Trophoblast cell (in vitro differentiated cells and primary cell): ENCODE results near the gene KIF21B.

Source experiments
- DNase-seq, 2 donors: peaks; one replicate each; pipeline ENCODE4 v3.0.0-alpha.2; 2016
- H2AFZ ChIP-seq: 2 replicates; pipeline ENCODE4 v1.6.1; 2013; ENCODE audit warnings: low read length, moderate library complexity, mild to moderate bottlenecking; ENCODE audit not compliant: insufficient read depth, poor library complexity
- H2AK5ac ChIP-seq: 2 replicates; pipeline ENCODE4 v1.6.1; 2013; ENCODE audit warnings: mild to moderate bottlenecking, low read length
- H2BK120ac ChIP-seq: 2 replicates; pipeline ENCODE4 v1.6.1; 2013; ENCODE audit warnings: low read length, mild to moderate bottlenecking, moderate library complexity; ENCODE audit not compliant: insufficient read depth, poor library complexity
- H2BK12ac ChIP-seq: 2 replicates; pipeline ENCODE4 v1.6.1; 2013; ENCODE audit warnings: mild to moderate bottlenecking, low read length, moderate library complexity
- H2BK5ac ChIP-seq: 2 replicates; pipeline ENCODE4 v1.6.1; 2013; ENCODE audit warnings: low read length, low read depth, moderate library complexity, mild to moderate bottlenecking; ENCODE audit not compliant: poor library complexity
- H3K14ac ChIP-seq: 2 replicates; pipeline ENCODE4 v1.6.1; 2013; ENCODE audit warnings: mild to moderate bottlenecking, low read length
- H3K18ac ChIP-seq: 2 replicates; pipeline ENCODE4 v1.6.1; 2013; ENCODE audit warnings: mild to moderate bottlenecking, low read length
- H3K23ac ChIP-seq: 2 replicates; pipeline ENCODE4 v1.6.1; 2013; ENCODE audit warnings: low read length
- H3K27ac ChIP-seq: 2 replicates; pipeline ENCODE4 v1.5.1; 2013; ENCODE audit warnings: low read depth, mild to moderate bottlenecking, inconsistent platforms, low read length, moderate library complexity
- H3K27me3 ChIP-seq: 2 replicates; pipeline ENCODE4 v1.6.1; 2013; ENCODE audit warnings: inconsistent platforms, mild to moderate bottlenecking, low read length, moderate library complexity; ENCODE audit not compliant: insufficient read depth
- H3K36me3 ChIP-seq, 2 experiments: 1 replicate in 1 of 2; 2 replicates in 1 of 2; pipeline ENCODE4 v1.6.1; 2013; ENCODE audit warnings: low read length in 2 of 2, mild to moderate bottlenecking in 2 of 2, moderate library complexity in 1 of 2; ENCODE audit not compliant: insufficient read depth in 2 of 2, control insufficient read depth in 1 of 2
- H3K4ac ChIP-seq: 2 replicates; pipeline ENCODE4 v1.6.1; 2013; ENCODE audit warnings: low read depth, mild to moderate bottlenecking, low read length, moderate library complexity
- H3K4me1 ChIP-seq, 2 experiments: 1 replicate in 1 of 2; 2 replicates in 1 of 2; pipeline ENCODE4 v1.6.1; 2013; ENCODE audit warnings: low read length in 2 of 2, mild to moderate bottlenecking in 2 of 2, moderate library complexity in 1 of 2; ENCODE audit not compliant: insufficient read depth in 2 of 2, control insufficient read depth in 1 of 2
- H3K4me2 ChIP-seq: 2 replicates; pipeline ENCODE4 v1.6.1; 2013; ENCODE audit warnings: inconsistent platforms, mild to moderate bottlenecking, low read length, moderate library complexity
- H3K4me3 ChIP-seq: 2 replicates; pipeline ENCODE4 v1.5.1; 2013; ENCODE audit warnings: mild to moderate bottlenecking, low read depth, low read length, inconsistent platforms
- H3K79me1 ChIP-seq: one replicate; pipeline ENCODE4 v1.6.1; 2013; ENCODE audit warnings: low read length
- H3K79me2 ChIP-seq: 2 replicates; pipeline ENCODE4 v1.6.1; 2013; ENCODE audit warnings: low read length, mild to moderate bottlenecking; ENCODE audit not compliant: control insufficient read depth, insufficient read depth, poor library complexity
- H3K9ac ChIP-seq: 2 replicates; pipeline ENCODE4 v1.6.1; 2013; ENCODE audit warnings: mild to moderate bottlenecking, low read length
- H3K9me3 ChIP-seq: 2 replicates; pipeline ENCODE4 v1.6.1; 2013; ENCODE audit warnings: low read depth, mild to moderate bottlenecking, control low read depth, inconsistent platforms, low read length; ENCODE audit not compliant: insufficient read depth
- H4K12ac ChIP-seq: 2 replicates; pipeline ENCODE4 v1.6.1; 2013; ENCODE audit warnings: low read depth, mild to moderate bottlenecking, low read length, moderate library complexity
- H4K8ac ChIP-seq: 2 replicates; pipeline ENCODE4 v1.6.1; 2013; ENCODE audit warnings: low read depth, mild to moderate bottlenecking, low read length, moderate library complexity
- H4K91ac ChIP-seq: one replicate; pipeline ENCODE4 v1.6.1; 2013; ENCODE audit warnings: low read depth, mild to moderate bottlenecking, low read length, moderate library complexity
- WGBS: extraction: QIAGEN DNeasy Blood & Tissue Kit; methylation state at CpG from one replicate; pipeline ENCODE4 v1.1.7; 2013; ENCODE audit warnings: missing lambda C conversion rate; ENCODE audit not compliant: insufficient read length, insufficient coverage; ENCODE audit errors: extremely low coverage; 5-methylcytosine and 5-hydroxymethylcytosine counted together

Gene KIF21B

DNA sequence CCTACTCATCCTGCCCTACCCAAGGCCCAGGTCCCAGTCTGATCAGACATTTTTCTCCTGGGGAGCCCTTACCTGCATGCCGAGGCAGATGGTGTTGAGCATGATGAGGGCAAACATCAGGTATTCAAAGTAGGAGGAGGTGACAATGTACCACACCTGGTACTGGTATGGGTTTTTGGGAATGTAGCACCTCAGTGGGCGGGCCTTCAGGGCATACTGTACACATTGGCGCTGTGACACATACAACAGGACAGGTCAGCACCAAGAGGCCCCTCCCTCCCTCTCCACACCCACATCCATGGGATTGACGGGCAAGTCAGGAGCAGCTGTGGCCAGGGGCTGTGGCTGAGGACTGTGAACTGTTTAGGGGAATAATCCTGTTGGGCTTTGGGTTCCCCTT is 37.1 kb upstream of the KIF21B start:
- Histone ChIP-seq H4K12ac (no peak overlapping the region), H3K18ac (no peak overlapping the region), H3K4me2 (no peak overlapping the region), H4K8ac (no peak overlapping the region), H2BK5ac (no peak overlapping the region), H2BK120ac (no peak overlapping the region), H3K23ac (no peak overlapping the region), H3K36me3 (no peaks in the 10 kb centered on the region), H3K4me3 (no peak overlapping the region), H3K14ac (no peak overlapping the region), H3K27me3 (no peaks in the 10 kb centered on the region), H3K79me1 (no peaks in the 10 kb centered on the region), H3K79me2 (no peaks in the 10 kb centered on the region), H3K9ac (no peak overlapping the region), H3K27ac (no peak overlapping the region), H2AFZ (no peak overlapping the region), H2BK12ac (no peak overlapping the region), H2AK5ac (no peak overlapping the region), H4K91ac (no peak overlapping the region), H3K9me3 (peaks cover 4% of the 10 kb centered on the region), H3K4ac (no peak overlapping the region), H3K4me1 (no peaks in the 10 kb centered on the region)
- no CpG with 5 or more reads among the region's 4 CpGs for WGBS
- peak; percentile 63 to 82 for DNase-seq

GRCh38 chr1:201059871-201060555 is 36.5 kb upstream of the KIF21B start:
- H2BK12ac ChIP-seq = no peak overlapping the region
- no peak overlapping the region for H2BK5ac ChIP-seq
- no peak overlapping the region for H3K18ac ChIP-seq
- DNase-seq = no peak
- no peak overlapping the region for H4K12ac ChIP-seq
- no peak overlapping the region for H3K9ac ChIP-seq
- no peak overlapping the region for H2AK5ac ChIP-seq
- no peaks in the 10 kb centered on the region for H3K27me3 ChIP-seq
- no peaks in the 10 kb centered on the region for H3K4me1 ChIP-seq
- H3K23ac ChIP-seq = no peak overlapping the region
- no peak overlapping the region for H3K14ac ChIP-seq
- no CpG with 5 or more reads among the region's 5 CpGs for WGBS
- H4K91ac ChIP-seq = no peak overlapping the region
- H3K79me1 ChIP-seq = no peaks in the 10 kb centered on the region
- H3K4me2 ChIP-seq = no peak overlapping the region
- no peak overlapping the region for H4K8ac ChIP-seq
- no peak overlapping the region for H3K4ac ChIP-seq
- no peaks in the 10 kb centered on the region for H3K79me2 ChIP-seq
- no peak overlapping the region for H2BK120ac ChIP-seq
- peaks cover 4% of the 10 kb centered on the region for H3K9me3 ChIP-seq
- no peak overlapping the region for H2AFZ ChIP-seq
- H3K4me3 ChIP-seq = no peak overlapping the region
- no peaks in the 10 kb centered on the region for H3K36me3 ChIP-seq
- no peak overlapping the region for H3K27ac ChIP-seq

- H3K36me3 ChIP-seq = no peaks in the 10 kb centered on the region
- no peak overlapping the region for H2BK5ac ChIP-seq
- WGBS = no CpG with 5 or more reads among the region's 3 CpGs
- H3K18ac ChIP-seq = no peak overlapping the region
- H2BK12ac ChIP-seq = no peak overlapping the region
- H4K12ac ChIP-seq = no peak overlapping the region
- no peak overlapping the region for H3K23ac ChIP-seq
- H3K4ac ChIP-seq = no peak overlapping the region
- no peaks in the 10 kb centered on the region for H3K4me1 ChIP-seq
- no peak for DNase-seq
- H3K9ac ChIP-seq = no peak overlapping the region
- no peak overlapping the region for H4K91ac ChIP-seq
- H3K27me3 ChIP-seq = no peaks in the 10 kb centered on the region
- H2BK120ac ChIP-seq = no peak overlapping the region
- H3K79me1 ChIP-seq = no peaks in the 10 kb centered on the region
- H3K14ac ChIP-seq = no peak overlapping the region
- H2AFZ ChIP-seq = no peak overlapping the region
- H3K27ac ChIP-seq = no peak overlapping the region
- no peak overlapping the region for H2AK5ac ChIP-seq
- peaks cover 4% of the 10 kb centered on the region for H3K9me3 ChIP-seq
- H3K79me2 ChIP-seq = no peaks in the 10 kb centered on the region
- no peak overlapping the region for H4K8ac ChIP-seq
- no peak overlapping the region for H3K4me3 ChIP-seq
- no peak overlapping the region for H3K4me2 ChIP-seq
These were observed 35.9 kb upstream of the KIF21B start for GRCh38 chr1:201059401-201059800.

DNA sequence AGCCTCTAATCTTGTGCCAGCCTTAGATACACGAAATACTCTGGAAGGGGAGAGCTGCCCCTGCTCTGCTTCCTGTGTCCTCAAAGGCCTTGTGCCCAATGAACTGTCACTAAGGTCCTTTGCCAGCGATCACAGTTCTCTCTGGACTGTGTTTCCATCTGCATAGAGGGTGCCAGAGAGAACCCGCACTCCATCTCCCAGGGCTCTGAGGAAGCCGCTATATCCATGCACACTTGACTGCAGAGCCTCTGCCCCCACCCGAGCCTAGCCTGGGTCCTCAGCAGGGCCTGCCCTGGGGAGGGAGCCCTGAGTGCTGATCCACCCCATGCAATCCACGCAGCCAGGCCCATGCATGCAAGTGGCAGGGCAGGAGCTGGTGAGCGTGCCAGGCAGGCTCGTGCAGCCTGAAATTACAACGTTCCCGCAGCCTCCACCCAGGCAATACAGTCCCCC is 30.6 kb upstream of the KIF21B start:
- Histone ChIP-seq H3K4me2 (no peak overlapping the region), H4K91ac (no peak overlapping the region), H3K23ac (no peak overlapping the region), H4K8ac (no peak overlapping the region), H3K79me2 (no peaks in the 10 kb centered on the region), H3K79me1 (no peaks in the 10 kb centered on the region), H3K36me3 (no peaks in the 10 kb centered on the region), H4K12ac (no peak overlapping the region), H3K4me3 (no peak overlapping the region), H3K18ac (no peak overlapping the region), H2AK5ac (no peak overlapping the region), H3K4ac (no peak overlapping the region), H3K9me3 (peaks cover 2% of the 10 kb centered on the region), H2BK120ac (no peak overlapping the region), H3K14ac (no peak overlapping the region), H2BK5ac (no peak overlapping the region), H3K9ac (no peak overlapping the region), H3K27me3 (no peaks in the 10 kb centered on the region), H2BK12ac (no peak overlapping the region), H3K4me1 (peaks cover 0 to 7% of the 10 kb centered on the region in 2 experiments), H2AFZ (no peak overlapping the region), H3K27ac (no peak overlapping the region)
- no peak for DNase-seq
- whole genome bisulfite sequencing = no CpG with 5 or more reads among the region's 10 CpGs
